Urinary bladder (tissue), 4 donors: ENCODE data around the gene NCAPH2. TPM values are rescaled to one million over a fixed set of nuclear protein-coding genes. Genes with fewer than 3 reads are reported as not detected.

Source experiments
- DNase-seq: peaks from one replicate; pipeline ENCODE4 v3.0.0-alpha.2; 2015; ENCODE audit errors: extremely low spot score
- H3K27ac ChIP-seq: one replicate; pipeline ENCODE4 v1.5.1; 2013; ENCODE audit warnings: low read depth, mild to moderate bottlenecking, moderate library complexity
- H3K36me3 ChIP-seq: one replicate; pipeline ENCODE4 v1.6.1; 2013; ENCODE audit warnings: mild to moderate bottlenecking, moderate library complexity; ENCODE audit not compliant: insufficient read depth
- H3K4me1 ChIP-seq: one replicate; pipeline ENCODE4 v1.6.1; 2013; ENCODE audit warnings: mild to moderate bottlenecking, moderate library complexity; ENCODE audit not compliant: insufficient read depth
- H3K4me3 ChIP-seq: one replicate; pipeline ENCODE4 v1.5.1; 2013; ENCODE audit warnings: low read depth, low read length
- WGBS: extraction: QIAGEN DNeasy Blood & Tissue Kit; methylation state at CpG from one replicate; pipeline ENCODE4 v1.1.7; 2013; 5-methylcytosine and 5-hydroxymethylcytosine counted together
- polyA plus RNA-seq: library from polyadenylated mRNA; stranded (reverse); fragments of 200-250 nt; gene quantifications from one replicate; pipeline ENCODE4 v1.2.3, GENCODE V29; 2013
- total RNA-seq: library from RNA; depleted of rRNA; stranded (reverse); fragments of >200 nt; gene quantifications from one replicate; pipeline ENCODE4 v1.2.3, GENCODE V29; 2014
- donor health status: healthy with polysubstance abuse.
- donor health status: healthy.

Gene NCAPH2
- total and polyA plus RNA-seq, 2 donors: 27.5 to 38.4 TPM

DNA sequence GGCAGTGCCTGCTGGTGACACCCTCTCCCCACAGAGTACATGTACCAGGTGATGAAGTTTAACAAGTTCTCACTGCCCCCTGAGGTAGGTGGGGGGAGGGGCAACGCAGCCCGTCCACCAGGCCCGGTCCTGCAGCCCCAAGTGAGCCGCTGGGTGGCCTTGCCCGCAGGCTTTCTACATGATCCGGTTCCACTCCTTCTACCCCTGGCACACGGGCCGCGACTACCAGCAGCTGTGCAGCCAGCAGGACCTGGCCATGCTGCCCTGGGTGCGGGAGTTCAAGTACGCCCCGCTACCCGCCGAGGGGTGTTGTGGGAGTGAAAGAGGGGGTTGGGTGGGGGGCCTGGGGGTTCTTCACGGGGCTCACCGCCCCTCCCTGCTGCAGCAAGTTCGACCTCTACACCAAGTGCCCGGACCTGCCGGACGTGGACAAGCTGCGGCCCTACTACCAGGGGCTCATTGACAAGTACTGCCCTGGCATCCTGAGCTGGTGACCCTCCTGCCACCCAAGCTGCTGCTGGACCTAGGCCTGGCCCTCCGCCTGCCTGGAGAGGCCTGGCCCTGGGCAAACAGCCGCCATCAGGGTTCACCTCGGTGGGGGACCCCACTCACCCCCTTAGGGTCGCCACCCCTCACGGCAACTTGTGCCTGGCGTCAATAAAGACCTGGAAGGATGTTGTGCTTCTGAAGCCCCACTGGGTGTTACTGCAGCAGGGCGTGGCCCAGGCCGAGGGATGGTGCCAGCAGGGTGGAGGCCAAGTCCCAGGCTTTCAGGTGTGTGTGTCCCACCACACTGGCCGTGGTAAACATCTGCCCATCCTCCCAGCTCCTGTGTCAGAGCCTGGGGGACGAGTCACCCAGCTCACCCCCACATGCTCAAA, 18.4 kb upstream of the NCAPH2 start:
- DNase-seq: no peak
- Histone ChIP-seq H3K27ac (no peak overlapping the region), H3K36me3 (no peaks in the 10 kb centered on the region), H3K4me1 (no peaks in the 10 kb centered on the region), H3K4me3 (no peak overlapping the region)
- WGBS: 76% methylated on average over 31 of the region's 31 CpGs

DNA sequence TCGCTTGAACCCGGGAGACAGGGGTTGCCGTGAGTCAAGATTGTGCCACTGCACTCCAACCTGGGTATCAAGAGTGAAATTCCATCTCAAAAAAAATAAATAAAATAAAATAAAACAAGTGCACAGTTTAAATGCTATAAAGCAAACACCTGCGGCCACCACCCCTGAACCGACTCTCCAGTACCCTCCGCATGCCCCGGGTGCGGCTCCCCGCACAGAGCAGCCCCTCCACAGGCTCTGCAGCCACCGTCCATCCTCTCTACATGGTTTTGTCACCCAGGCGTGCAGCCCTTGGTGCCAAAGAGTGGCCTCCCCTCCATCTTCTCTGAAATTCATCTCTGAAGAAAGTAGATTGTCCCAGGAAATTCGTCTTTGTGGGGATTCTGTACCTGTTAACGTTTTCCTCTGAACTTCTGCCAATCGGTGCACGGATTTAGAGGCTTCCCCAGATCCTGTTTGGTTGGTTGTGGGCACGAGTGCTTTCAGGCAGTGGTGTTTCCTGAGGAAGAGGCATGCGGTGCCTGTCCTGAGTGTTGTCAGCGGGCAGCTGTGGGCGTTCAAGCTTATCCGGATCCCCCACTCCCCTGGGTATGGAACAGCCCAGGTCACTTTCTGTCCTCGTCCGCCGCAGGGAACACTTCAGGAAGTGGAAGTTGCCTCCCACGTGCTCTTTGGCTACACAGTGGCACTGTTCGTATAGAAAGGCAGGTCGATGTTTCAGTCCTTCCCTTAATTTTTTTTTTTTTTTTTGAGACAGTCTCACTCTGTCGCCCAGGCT, 17.3 kb upstream of the NCAPH2 start:
- no peak overlapping the region for H3K27ac ChIP-seq
- H3K4me1 ChIP-seq: no peaks in the 10 kb centered on the region
- WGBS: 69% methylated on average over 27 of the region's 27 CpGs
- DNase-seq: no peak
- H3K4me3 ChIP-seq: no peak overlapping the region
- H3K36me3 ChIP-seq: no peaks in the 10 kb centered on the region

DNA sequence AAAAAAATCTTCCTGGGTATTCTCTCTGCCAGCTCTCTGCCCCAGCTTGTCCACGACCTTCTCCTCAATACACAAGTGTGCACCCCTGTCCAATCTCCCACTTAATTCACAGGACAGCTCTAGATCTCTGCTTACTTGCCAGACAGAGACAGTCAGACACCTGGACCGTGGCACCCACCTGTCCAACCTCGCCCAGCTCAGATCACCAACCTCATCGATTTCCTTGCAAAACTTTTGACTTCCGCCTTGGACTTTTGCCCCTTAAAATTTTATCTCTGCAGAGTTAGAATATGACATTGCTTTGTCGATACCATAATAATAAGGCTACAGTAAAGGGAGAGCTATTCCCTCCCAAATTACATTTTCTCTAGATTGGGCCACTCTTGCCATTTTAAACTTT, 10.9 kb upstream of the NCAPH2 start:
- peaks cover 1% of the 10 kb centered on the region for H3K4me1 ChIP-seq
- H3K4me3 ChIP-seq: no peak overlapping the region
- 83% methylated on average over 6 of the region's 6 CpGs for WGBS
- DNase-seq: no peak
- no peaks in the 10 kb centered on the region for H3K36me3 ChIP-seq
- H3K27ac ChIP-seq: no peak overlapping the region

- Histone ChIP-seq H3K27ac (no peak overlapping the region), H3K36me3 (peaks cover 2% of the 10 kb centered on the region), H3K4me1 (peaks cover 1% of the 10 kb centered on the region), H3K4me3 (no peak overlapping the region)
- WGBS: 12% methylated on average over 13 of the region's 13 CpGs
- DNase-seq: no peak
Observed at GRCh38 chr22:50498322-50498890, 9.6 kb upstream of the NCAPH2 start.

GRCh38 chr22:50500452-50500851, 7.6 kb upstream of the NCAPH2 start:
- H3K27ac ChIP-seq: no peak overlapping the region
- WGBS: 87% methylated on average over 12 of the region's 12 CpGs

GRCh38 chr22:50502096-50502495, 5.9 kb upstream of the NCAPH2 start:
- DNase-seq: no peak

More at GRCh38 chr22:50500452-50500851, 7.6 kb upstream of the NCAPH2 start:
- Histone ChIP-seq H3K4me1 (peaks cover 1% of the 10 kb centered on the region), H3K36me3 (peaks cover 8% of the 10 kb centered on the region), H3K4me3 (no peak overlapping the region)
- DNase-seq: no peak

GRCh38 chr22:50502628-50503474, 5.2 kb upstream of the NCAPH2 start:
- Histone ChIP-seq H3K4me1 (peaks cover 1% of the 10 kb centered on the region), H3K36me3 (peaks cover 9% of the 10 kb centered on the region), H3K27ac (no peak overlapping the region), H3K4me3 (no peak overlapping the region)
- no peak for DNase-seq
- 79% methylated on average over 24 of the region's 24 CpGs for WGBS

More at GRCh38 chr22:50502096-50502495, 5.9 kb upstream of the NCAPH2 start:
- no peak overlapping the region for H3K27ac ChIP-seq
- no peak overlapping the region for H3K4me3 ChIP-seq
- peaks cover 9% of the 10 kb centered on the region for H3K36me3 ChIP-seq
- 75% methylated on average over 6 of the region's 6 CpGs for WGBS
- peaks cover 1% of the 10 kb centered on the region for H3K4me1 ChIP-seq

GRCh38 chr22:50503475-50504145, 4.4 kb upstream of the NCAPH2 start:
- no peak for DNase-seq
- Histone ChIP-seq H3K4me3 (no peak overlapping the region), H3K4me1 (no peaks in the 10 kb centered on the region), H3K27ac (no peak overlapping the region), H3K36me3 (peaks cover 9% of the 10 kb centered on the region)
- WGBS: 86% methylated on average over 26 of the region's 26 CpGs

DNA sequence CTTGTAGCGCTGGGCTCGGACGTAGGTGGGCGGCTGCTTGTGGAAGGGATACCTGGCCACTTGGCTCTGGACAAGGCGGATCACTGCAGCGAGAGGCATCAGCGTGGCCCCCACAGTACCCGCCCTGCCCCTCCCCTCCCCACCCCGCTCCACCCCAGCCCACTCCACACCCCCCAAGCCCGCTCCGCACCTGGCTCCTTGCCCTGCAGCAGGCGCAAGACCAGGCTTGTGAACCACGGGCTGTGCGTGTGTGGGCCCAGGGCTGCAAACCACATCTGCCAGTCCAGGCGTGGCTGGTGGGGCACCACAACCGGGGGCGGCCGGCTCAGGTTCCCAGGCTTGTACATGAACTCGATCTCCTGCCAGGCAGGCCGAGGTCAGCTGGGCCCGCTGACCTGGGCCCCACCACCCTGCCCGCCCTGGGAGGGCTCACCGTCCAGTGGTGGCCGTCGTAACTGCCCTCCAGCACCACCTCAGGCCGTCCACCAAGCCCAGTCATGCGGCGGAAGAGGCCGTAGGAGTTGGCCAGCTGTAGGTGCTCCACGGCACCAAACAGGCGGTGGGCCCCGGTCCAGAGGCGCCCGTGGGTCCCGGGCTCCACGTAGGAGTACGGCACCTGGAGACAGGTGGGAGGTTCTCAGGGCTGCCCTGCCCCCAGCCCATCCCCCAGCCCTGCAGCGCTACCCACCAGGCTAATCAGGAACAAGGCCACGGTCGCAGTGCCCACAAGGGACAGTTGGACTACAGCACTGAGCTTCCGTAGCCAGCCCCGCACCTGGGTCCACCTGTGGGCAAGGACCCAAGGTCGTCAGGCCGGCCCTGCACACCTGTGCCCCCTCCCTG, 3.4 kb upstream of the NCAPH2 start:
- Histone ChIP-seq H3K36me3 (peaks cover 9% of the 10 kb centered on the region), H3K4me1 (no peaks in the 10 kb centered on the region), H3K27ac (no peak overlapping the region), H3K4me3 (no peak overlapping the region)
- 89% methylated on average over 44 of the region's 44 CpGs for WGBS
- no peak for DNase-seq

GRCh38 chr22:50505276-50505775, 2.7 kb upstream of the NCAPH2 start:
- Histone ChIP-seq H3K4me3 (no peak overlapping the region), H3K4me1 (no peaks in the 10 kb centered on the region), H3K36me3 (peaks cover 9% of the 10 kb centered on the region), H3K27ac (no peak overlapping the region)
- 91% methylated on average over 14 of the region's 14 CpGs for WGBS
- DNase-seq: no peak

- Histone ChIP-seq H3K4me3 (peak overlapping the region; percentile 78), H3K4me1 (no peaks in the 10 kb centered on the region), H3K27ac (no peak overlapping the region), H3K36me3 (peaks cover 9% of the 10 kb centered on the region)
- 87% methylated on average over 41 of the region's 41 CpGs for WGBS
- DNase-seq: no peak
Observed at GRCh38 chr22:50505776-50506610, 2.0 kb upstream of the NCAPH2 start.
